ENCODE results near the gene APOL1. TPM values are rescaled to one million over a fixed set of nuclear protein-coding genes. Genes with fewer than 3 reads are reported as not detected.
"Not testable (repeated sequence)": the region's sequence is repeated elsewhere in the genome, so short reads cannot be mapped to it uniquely, and the experiment has no call there.

The APOL1 gene
- total RNA-seq, 1 experiment from 2014 or later = 0.12 TPM

DNA sequence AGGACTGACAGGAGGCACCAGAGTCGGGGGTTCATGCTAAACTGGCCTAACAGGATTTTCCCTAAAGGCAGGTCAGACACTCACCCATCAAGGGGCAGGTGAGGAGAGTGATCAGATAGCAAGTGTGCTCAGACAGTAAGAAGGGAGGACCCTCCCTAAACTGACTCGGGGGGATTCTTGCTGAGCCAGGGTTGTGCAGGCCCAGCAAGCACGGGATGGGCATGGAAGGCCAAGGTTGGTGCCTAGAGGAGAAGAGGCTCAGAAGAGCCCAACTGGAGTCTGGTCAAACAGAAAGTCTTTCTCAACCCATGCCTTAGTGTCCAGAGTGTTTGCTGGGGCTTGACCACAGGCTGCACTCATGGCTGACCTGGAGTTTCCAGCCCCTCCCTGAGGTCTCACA lies 6.2 kb upstream of the APOL1 start:
- H3K27ac ChIP-seq = no peak overlapping the region
- H3K9me3 ChIP-seq (replicated peaks) = no peaks in the 10 kb centered on the region
- H3K27me3 ChIP-seq = no peaks in the 10 kb centered on the region
- peaks cover 9% of the 10 kb centered on the region for H3K4me1 ChIP-seq
- no peaks in the 10 kb centered on the region for H3K36me3 ChIP-seq
- no peak overlapping the region for H3K4me3 ChIP-seq
- no peak for DNase-seq

DNA sequence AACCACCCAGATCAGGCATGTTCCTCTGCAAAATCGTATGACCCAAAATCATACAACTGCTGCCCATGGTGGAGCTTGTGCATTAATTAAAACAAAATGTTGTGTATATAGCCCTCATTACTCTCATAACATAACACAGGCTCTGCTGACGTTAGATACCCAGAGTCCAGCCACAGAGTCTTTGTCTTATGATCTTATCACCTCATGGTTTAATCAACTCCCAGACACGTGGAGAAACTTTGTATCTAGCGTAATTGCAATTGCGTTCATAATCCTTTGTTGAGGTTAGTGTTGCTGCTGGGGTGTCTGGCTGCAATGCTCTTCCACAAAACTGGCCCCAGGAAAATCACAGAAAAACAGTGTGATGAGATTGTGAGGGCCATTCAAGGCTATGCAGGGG lies 5.0 kb upstream of the APOL1 start:
- H3K36me3 ChIP-seq = no peaks in the 10 kb centered on the region
- no peaks in the 10 kb centered on the region for H3K27me3 ChIP-seq
- H3K4me3 ChIP-seq = no peak overlapping the region
- peaks cover 9% of the 10 kb centered on the region for H3K4me1 ChIP-seq
- H3K9me3 ChIP-seq (replicated peaks) = no peaks in the 10 kb centered on the region
- no peak for DNase-seq
- H3K27ac ChIP-seq = no peak overlapping the region

DNA sequence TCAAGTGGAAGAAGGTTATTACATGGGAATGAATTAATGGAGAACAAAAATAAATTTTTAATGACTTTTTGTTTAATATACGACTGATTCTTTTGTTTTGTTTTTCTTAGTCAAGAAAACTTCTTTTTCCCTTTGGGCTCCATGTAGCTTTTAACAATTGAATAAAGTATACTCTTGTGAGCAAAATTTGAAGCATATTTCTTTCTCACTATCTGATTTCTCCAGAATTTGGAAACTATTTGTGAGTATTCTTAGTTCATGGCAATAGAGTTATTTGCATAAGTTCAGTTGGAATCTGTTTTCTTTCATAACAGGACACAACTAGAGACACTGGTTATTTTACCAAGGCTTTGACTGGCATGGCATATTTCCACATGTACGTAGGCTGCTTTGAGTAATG lies 3.8 kb upstream of the APOL1 start:
- Histone ChIP-seq H3K4me1 (peaks cover 9% of the 10 kb centered on the region), H3K27me3 (no peaks in the 10 kb centered on the region), H3K27ac (no peak overlapping the region), H3K4me3 (no peak overlapping the region), H3K9me3 (replicated peaks) (no peaks in the 10 kb centered on the region), H3K36me3 (no peaks in the 10 kb centered on the region)
- DNase-seq = no peak

DNA sequence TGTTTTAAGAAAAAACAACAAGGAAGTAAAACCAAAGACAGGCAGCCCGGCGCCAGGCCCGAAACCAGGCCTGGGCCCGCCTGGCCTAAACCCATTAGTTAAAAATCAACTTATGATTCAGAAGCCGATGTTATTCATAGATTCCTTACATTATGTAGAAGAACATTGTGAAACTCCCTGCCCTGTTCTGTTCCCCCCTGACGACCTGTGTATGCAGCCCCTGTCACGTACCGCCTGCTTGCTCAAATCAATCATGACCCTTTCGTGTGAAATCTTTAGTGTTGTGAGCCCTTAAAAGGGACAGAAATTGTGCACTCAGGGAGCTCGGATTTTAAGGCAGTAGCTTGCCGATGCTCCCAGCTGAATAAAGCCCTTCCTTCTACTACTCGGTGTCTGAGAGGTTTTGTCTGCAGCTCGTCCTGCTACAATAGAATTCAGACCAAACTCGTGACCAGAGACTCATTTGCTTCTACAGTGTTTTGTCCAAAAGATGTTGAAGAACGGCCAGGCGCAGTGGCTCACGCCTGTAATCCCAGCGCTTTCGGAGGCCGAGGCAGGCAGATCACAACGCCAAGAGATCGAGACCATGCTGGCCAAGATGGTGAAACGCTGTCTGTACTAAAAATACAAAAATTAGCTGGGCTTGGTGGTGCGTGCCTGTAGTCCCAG lies 2.5 kb upstream of the APOL1 start:
- not testable (repeated sequence) for H3K36me3 ChIP-seq; H3K9me3 ChIP-seq (replicated peaks); DNase-seq; H3K4me3 ChIP-seq; H3K27ac ChIP-seq; H3K4me1 ChIP-seq; H3K27me3 ChIP-seq

DNA sequence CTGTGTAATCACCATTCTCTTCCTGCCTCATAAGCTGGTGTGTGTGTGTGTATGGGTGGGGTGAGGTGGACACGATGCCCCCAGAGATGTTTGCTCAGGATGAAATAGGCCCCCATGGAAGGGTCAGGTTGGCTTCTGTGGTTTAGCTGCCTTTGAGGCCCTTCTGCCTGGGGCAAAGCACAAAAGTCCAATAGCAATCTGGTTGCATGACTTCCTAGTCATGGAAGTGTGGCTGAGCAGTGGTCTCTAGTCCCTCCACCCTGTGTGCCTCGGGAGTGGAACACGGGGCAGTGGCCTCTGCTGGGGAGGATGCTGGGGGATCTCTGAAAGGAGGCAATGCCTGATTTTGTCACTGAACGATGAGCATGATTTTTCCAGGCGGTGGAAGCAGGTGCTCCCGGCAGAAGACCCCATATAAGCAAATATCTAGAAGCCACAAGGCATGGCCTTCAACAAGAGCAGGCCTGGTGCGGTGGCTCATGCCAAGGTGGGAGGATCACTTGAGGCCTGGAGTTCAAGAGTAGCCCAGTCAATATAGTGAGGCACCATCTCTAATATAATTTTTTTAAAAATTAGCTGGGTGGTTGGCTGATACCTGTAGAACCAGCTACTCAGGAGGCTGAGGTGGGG lies 839 bp upstream of the APOL1 start:
- not testable (repeated sequence) for H3K4me1 ChIP-seq, DNase-seq, H3K27ac ChIP-seq

DNA sequence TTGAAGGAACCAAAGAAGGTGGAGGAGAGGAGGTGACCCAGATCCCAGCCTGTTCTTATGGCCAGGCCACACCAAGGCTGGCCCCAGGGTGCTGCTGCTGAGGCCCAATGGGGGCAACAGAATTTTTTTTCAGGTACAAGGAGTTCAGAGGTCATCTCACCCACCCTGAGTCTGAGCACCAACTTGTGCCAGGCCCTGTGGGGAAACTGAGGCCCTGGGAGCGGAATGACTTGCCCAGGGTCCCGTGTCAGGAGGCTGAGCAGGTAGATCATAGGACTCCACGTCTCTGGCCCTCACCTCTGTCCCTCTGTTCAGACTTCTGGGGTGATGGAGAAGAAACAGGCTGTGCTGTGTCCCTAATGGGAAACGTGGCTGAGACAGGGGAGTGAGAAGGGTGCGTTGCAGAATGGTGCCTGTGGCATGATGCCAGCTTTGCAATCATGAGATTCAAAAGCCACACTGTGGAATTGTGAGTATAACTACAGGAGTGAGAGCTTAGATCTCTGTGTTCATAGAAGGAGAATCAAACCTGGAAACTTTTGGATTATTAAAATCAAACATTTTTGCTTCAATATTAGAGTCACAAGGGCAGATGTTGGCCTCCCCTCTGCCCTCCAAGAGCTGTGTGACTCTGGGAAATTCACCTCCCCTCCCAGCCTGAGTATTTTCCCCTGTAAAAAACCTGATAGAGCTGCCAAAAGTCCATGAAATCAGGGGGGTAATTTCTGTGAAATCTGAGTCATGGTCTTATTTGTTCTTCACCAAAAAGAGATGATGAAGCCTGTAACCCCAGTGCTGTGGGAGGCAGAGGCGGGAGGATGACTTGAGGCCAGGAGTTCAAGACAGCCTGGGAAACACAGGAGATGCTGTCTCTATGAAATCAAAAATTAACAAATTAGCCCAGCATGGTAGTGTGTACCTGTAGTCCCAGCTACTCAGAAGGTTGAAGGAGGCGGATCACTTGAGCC lies 874 bp downstream of the APOL1 start:
- peaks cover 2% of the 10 kb centered on the region for H3K4me1 ChIP-seq
- no peak overlapping the region for H3K4me3 ChIP-seq
- no peaks in the 10 kb centered on the region for H3K9me3 ChIP-seq (replicated peaks)
- no peaks in the 10 kb centered on the region for H3K36me3 ChIP-seq
- no peak for DNase-seq
- no peak overlapping the region for H3K27ac ChIP-seq
- no peaks in the 10 kb centered on the region for H3K27me3 ChIP-seq

More for the DNA sequence above, 839 bp upstream of the APOL1 start:
- not testable (repeated sequence) for H3K36me3 ChIP-seq; H3K4me3 ChIP-seq; H3K27me3 ChIP-seq; H3K9me3 ChIP-seq (replicated peaks)

DNA sequence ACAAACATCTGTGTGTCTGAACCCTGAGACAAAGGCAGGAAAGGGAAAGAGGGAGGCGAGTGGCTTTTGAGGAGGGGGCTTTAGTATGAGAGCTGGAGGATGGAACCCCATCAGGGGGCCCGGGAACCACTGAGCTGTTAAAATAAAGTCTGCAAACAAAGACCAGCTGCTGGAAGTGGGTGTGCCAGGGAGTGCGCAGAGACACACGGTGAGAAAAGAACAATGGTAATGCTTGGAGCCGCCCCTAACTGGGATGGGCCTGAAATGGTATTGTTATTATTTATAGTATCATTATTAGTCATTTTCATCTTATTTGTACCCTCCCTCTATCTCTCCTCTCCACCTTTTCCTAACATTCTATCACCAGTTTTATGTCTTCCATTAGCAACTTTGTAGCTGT lies 2.6 kb downstream of the APOL1 start:
- not testable (repeated sequence) for H3K9me3 ChIP-seq (replicated peaks); H3K27ac ChIP-seq; H3K36me3 ChIP-seq; H3K4me1 ChIP-seq; DNase-seq; H3K4me3 ChIP-seq; H3K27me3 ChIP-seq

DNA sequence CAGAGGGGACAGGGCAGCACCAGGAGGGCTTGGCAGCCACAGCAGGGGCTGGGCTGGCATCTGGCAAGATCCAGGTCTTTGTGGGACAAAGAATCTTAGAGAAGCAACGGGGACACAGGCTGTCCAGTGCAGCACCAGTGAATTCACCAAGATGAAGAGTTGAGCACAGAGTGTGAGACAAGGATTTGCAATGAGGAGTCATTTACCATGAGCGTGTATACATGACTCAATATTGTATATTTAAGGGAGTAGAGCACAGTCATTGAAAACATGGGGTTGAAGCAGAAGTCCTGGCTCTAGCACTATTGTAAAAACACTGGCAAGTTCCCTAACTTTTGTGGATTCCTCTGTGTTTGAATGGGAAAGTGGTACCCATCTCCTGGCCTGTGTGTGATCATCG lies 3.5 kb downstream of the APOL1 start:
- DNase-seq = no peak
- Histone ChIP-seq H3K9me3 (replicated peaks) (no peaks in the 10 kb centered on the region), H3K27me3 (no peaks in the 10 kb centered on the region), H3K4me3 (no peak overlapping the region), H3K4me1 (peaks cover 6% of the 10 kb centered on the region), H3K27ac (no peak overlapping the region), H3K36me3 (no peaks in the 10 kb centered on the region)

DNA sequence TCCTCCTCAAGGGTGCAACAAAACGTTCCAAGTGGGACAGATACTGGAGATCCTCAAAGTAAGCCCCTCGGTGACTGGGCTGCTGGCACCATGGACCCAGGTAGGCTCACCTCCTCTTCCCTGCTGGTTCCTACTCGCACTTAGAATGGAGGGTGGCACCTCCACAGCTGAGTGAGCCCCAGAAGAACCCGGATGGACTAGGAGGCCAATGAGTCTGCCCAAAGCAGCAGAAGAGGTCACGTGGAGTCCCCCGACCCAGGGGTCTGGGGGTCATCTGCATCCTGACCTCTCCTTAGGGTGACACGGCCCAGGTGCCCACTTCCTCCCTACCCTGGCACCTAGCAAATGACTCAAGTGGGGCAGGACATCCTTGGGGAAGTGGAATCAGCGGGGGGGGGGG lies 4.4 kb downstream of the APOL1 start:
- Histone ChIP-seq H3K36me3 (no peaks in the 10 kb centered on the region), H3K27me3 (no peaks in the 10 kb centered on the region), H3K4me1 (peaks cover 6% of the 10 kb centered on the region), H3K27ac (no peak overlapping the region), H3K4me3 (no peak overlapping the region), H3K9me3 (replicated peaks) (no peaks in the 10 kb centered on the region)
- no peak for DNase-seq

DNA sequence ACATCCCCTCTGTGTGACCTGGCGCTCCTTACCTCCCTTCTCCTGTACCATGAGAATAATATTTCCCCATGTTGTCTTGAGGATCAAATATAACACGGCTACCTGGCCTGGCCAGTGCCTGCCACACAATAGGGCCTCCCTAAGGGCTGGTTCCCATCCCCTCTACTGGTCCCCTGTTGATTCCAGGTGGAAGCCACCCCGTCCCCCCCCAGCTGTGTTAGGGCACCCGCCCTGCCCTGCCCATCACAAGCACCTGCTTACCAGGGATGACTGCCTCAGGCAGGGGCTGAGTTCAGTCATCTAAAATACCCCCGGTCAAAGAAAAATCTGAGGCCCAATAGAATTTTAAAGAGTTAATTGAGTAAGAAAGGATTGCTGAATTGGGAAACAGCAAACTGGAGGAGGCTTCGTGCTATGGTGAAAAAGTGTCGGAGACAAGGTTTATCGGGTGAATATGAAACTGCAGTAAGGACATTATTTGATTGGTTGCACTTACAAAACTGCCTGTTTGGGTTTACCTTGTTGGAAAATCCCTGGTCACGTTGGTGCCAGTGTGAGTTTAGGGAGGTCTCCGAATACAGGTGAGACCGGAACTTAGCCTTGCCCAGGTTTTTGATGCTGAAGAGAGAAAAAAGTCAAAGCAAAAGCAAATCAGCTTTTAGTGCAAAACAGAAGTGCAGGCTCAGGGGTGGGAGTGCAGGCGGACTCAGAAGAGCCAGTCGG lies 5.2 kb downstream of the APOL1 start:
- H3K4me1 ChIP-seq = peaks cover 6% of the 10 kb centered on the region
- no peak for DNase-seq
- H3K4me3 ChIP-seq = no peak overlapping the region
- H3K27me3 ChIP-seq = no peaks in the 10 kb centered on the region
- H3K27ac ChIP-seq = no peak overlapping the region
- no peaks in the 10 kb centered on the region for H3K9me3 ChIP-seq (replicated peaks)
- no peaks in the 10 kb centered on the region for H3K36me3 ChIP-seq

DNA sequence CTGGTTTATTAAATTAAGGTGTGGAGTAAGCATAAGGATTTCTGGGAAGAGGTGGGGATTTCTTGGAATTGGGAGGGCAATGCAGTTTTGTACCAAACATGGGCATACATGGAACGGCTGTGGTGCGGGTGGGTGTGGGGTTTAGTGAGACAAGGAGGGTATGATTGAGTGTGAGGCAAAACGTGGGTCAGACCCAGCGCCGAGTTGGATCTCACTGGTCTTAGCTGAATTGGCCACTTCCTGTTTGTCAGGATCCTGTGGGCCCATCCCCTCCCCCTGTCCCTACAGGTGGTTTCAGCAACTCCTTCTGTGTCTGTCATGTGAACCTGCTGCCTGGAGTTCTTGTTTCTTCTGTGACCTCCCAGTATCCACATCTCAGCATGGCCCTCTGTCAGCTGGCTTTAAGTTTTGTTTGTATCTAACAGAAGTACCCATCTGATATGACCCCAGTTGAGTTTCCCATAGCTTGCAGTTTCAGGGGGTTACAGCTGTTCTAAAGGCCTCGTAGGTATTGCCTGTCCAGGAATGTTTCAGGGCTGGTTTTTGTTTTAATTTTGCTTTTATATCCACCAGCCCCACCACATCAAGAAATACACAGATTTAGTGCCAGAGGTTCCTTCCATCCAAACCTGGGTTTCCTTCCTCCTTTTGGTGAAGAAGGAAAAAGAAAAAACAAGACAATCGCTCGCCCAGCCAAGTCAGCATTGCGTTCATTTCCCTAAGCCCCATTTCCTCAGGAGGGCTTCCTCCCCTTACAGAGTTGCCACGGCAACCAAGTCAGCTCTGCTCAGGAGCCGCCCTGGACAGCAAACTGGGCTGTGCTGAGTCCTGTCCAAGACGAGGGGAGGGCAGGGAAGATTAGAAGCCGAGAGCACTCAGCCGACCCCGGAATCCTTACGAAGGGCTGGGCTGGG lies 6.0 kb downstream of the APOL1 start:
- H3K9me3 ChIP-seq (replicated peaks) = no peaks in the 10 kb centered on the region
- peak overlapping the region; percentile 27; the same call in 1 of the 2 replicates for H3K4me3 ChIP-seq
- no peaks in the 10 kb centered on the region for H3K36me3 ChIP-seq
- peaks cover 6% of the 10 kb centered on the region for H3K4me1 ChIP-seq
- H3K27ac ChIP-seq = no peak overlapping the region
- no peaks in the 10 kb centered on the region for H3K27me3 ChIP-seq
- peak; percentile 26 to 54 for DNase-seq

DNA sequence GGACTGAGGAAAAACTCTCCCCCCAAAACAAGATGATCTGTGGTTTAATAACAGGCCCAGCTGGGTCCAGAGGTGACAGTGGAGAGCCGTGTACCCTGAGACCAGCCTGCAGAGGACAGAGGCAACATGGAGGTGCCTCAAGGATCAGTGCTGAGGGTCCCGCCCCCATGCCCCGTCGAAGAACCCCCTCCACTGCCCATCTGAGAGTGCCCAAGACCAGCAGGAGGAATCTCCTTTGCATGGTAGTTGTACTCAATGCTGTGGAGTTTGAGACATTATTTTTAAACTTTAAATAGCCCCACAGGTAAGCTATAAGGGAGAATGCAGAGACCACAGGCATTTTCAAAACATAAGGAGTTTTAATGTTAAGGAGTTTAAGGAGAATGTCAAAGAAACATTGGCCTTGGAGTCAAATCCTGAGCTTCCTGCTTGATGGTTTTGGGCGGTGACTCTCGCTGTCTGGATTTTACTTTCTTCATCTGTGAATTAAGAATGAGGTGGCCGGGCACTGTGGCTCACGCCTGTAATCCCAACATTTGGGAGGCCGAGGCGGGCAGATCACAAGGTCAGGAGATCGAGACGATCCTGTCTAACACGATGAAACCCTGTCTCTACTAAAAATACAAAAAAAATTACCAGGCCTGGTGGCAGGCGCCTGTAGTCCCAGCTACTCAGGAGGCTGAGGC lies 6.8 kb downstream of the APOL1 start:
- Histone ChIP-seq H3K27me3 (no peaks in the 10 kb centered on the region), H3K36me3 (no peaks in the 10 kb centered on the region), H3K27ac (no peak overlapping the region), H3K4me3 (no peak overlapping the region), H3K9me3 (replicated peaks) (no peaks in the 10 kb centered on the region), H3K4me1 (peaks cover 6% of the 10 kb centered on the region)
- DNase-seq = no peak

DNA sequence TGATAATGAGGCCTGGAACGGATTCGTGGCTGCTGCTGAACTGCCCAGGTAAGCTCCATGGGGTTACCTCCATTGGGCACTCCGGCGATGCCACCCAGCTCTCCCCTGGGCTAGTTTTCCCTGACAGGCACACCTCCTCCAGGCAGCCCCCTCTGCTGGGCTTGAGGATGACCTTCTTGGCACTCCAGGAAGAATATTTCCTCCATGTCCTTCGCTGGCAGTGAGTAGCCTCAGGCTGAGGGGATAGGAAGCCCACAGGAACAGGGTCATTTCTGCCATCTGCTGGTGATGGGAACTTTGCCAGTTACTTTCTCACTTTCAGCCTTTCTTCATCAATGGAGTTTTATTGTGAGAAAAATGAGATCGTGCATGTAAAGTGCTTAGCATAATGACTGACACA lies 8.7 kb downstream of the APOL1 start:
- H3K4me3 ChIP-seq; DNase-seq; H3K27ac ChIP-seq; H3K9me3 ChIP-seq (replicated peaks); H3K27me3 ChIP-seq; H3K36me3 ChIP-seq; H3K4me1 ChIP-seq: not testable (repeated sequence)
